BJ (cell line): Measurements from ENCODE around the gene MROH2B. TPM values are rescaled to one million over a fixed set of nuclear protein-coding genes. Genes with fewer than 3 reads are reported as not detected.

Source experiments
- CTCF ChIA-PET: fragments of 350-600 bp; formaldehyde crosslinking; extraction: SDS; loops from one replicate; lab custom pipeline; 2021; ENCODE audit warnings: antibody characterized with exemption, inconsistent platforms; lab: Yijun Ruan, JAX
- POLR2A ChIA-PET: fragments of 300-600 bp; sonication (Branson Sonifier 250); formaldehyde crosslinking; extraction: SDS; loops from one replicate; lab custom pipeline; 2021; ENCODE audit warnings: antibody characterized with exemption; lab: Charles Lee
- DNase-seq: peaks from one replicate; pipeline ENCODE4 v3.0.0-alpha.2; 2011; ENCODE audit warnings: low read depth
- H3K27me3 ChIP-seq: 2 replicates; pipeline ENCODE4 v1.6.0; 2011; ENCODE audit warnings: low read length; ENCODE audit not compliant: control insufficient read depth, insufficient read depth
- H3K36me3 ChIP-seq: 2 replicates; pipeline ENCODE4 v1.5.1; 2011; ENCODE audit warnings: low read length; ENCODE audit not compliant: control insufficient read depth, insufficient read depth
- H3K4me3 ChIP-seq: 2 replicates; pipeline ENCODE4 v1.5.1; 2011; ENCODE audit warnings: low read depth, mild to moderate bottlenecking, control low read depth, low read length
- polyA plus RNA-seq: library from polyadenylated mRNA; depleted of rRNA; stranded (reverse); fragments of >200 nt; gene quantifications from 2 replicates; pipeline ENCODE4 v1.2.3, GENCODE V29; 2011
- TF ChIP-seq, protein P1 (sequence below): IDR thresholded peaks from 2 replicates; pipeline ENCODE4 v1.5.1; 2011; ENCODE audit warnings: low read depth, mild to moderate bottlenecking, control low read depth, inconsistent platforms, low read length, moderate library complexity; ENCODE audit not compliant: insufficient read depth

The MROH2B gene
- polyA plus RNA-seq, 1 experiment: not detected

DNA sequence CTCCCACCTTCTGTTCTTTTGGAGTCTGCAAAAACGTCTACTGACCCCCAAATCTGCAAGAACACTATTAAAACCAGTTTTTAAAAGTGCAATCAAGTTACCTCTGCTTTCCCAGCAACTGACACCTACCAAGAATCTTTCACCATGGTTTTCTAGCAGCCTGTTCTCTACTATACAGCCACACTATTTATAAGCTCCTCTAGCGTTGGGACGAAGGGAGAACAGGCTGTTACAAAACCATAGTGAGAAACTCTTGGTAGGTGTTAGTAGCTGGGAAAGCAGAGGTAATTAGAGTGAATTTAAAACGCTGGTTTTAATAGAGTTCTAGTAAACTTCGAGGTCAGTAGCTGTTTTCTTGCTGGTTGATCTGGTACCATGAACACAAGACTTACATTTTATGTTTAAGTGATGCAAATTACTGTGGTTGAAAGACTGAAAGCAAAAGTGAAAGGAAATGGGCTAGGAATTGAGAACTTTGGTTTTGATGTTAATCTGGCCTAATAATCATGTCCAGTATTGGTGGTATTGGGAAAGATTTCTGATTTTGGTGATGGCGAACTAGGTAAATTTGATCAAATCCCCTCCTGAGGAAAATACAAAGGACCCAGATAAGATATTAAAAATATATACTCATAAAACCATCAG lies 5.3 kb downstream of the MROH2B start:
- ChIA-PET POLR2A (no interaction called here), CTCF (interaction anchor here (1.1 kb wide), 1 partner anchor 21 kb away, joined by 4 read pairs; no protein-coding TSS in a partner anchor)
- no peak overlapping the region for H3K4me3 ChIP-seq
- TF ChIP-seq, protein P1, sequence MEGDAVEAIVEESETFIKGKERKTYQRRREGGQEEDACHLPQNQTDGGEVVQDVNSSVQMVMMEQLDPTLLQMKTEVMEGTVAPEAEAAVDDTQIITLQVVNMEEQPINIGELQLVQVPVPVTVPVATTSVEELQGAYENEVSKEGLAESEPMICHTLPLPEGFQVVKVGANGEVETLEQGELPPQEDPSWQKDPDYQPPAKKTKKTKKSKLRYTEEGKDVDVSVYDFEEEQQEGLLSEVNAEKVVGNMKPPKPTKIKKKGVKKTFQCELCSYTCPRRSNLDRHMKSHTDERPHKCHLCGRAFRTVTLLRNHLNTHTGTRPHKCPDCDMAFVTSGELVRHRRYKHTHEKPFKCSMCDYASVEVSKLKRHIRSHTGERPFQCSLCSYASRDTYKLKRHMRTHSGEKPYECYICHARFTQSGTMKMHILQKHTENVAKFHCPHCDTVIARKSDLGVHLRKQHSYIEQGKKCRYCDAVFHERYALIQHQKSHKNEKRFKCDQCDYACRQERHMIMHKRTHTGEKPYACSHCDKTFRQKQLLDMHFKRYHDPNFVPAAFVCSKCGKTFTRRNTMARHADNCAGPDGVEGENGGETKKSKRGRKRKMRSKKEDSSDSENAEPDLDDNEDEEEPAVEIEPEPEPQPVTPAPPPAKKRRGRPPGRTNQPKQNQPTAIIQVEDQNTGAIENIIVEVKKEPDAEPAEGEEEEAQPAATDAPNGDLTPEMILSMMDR: no peak
- H3K36me3 ChIP-seq: no peaks in the 10 kb centered on the region
- no peak for DNase-seq
- no peaks in the 10 kb centered on the region for H3K27me3 ChIP-seq

DNA sequence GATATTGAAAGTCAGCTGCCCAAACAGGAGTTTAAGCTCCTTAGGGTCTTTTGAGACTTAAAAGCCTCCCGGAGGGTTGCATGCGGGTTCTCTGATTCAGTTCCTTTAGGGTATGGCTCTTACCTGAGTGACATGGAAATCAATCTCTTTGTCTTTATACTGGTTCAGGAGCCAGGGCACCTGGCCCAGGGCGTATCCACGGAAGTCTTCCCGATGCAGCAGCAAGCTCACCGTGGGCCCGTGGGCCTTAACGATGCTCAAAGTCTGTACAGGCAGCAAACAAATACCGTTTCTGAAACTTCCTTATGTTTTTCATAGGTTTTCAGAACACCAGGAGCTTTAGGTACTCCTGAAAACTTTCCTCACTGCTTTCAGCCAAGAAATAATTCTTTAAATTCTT lies 13.2 kb downstream of the MROH2B start:
- ChIA-PET CTCF (interaction anchor here (1.2 kb wide), 1 partner anchor 29 kb away, joined by 4 read pairs; no protein-coding TSS in a partner anchor), POLR2A (no interaction called here)
- TF ChIP-seq, protein P1: no peak
- Histone ChIP-seq H3K4me3 (no peak overlapping the region), H3K36me3 (no peaks in the 10 kb centered on the region), H3K27me3 (no peaks in the 10 kb centered on the region)
- no peak for DNase-seq

DNA sequence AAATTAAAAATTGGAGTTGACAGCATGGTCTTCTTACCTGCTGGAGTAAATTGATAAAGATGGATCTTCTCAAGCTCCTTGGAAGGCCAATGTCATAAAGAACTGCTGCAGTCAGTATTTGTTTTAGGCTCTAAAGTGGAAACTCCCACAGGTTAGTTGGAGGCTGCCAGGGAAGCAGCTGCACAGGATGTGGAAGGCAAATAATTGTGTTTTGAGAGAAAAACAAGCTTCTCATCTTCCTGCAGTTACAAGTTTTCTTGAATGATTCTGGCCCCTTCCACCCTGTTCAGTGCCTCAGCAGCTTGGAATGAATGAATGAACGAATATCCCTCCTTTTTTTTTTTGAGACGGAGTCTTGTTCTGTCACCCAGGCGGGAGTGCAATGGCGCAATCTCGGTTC lies 13.9 kb downstream of the MROH2B start:
- TF ChIP-seq, protein P1: no peak
- ChIA-PET POLR2A (no interaction called here), CTCF (interaction anchor here (1.2 kb wide), 1 partner anchor 30 kb away, joined by 4 read pairs; no protein-coding TSS in a partner anchor)
- Histone ChIP-seq H3K4me3 (no peak overlapping the region), H3K27me3 (no peaks in the 10 kb centered on the region), H3K36me3 (no peaks in the 10 kb centered on the region)
- DNase-seq: no peak

DNA sequence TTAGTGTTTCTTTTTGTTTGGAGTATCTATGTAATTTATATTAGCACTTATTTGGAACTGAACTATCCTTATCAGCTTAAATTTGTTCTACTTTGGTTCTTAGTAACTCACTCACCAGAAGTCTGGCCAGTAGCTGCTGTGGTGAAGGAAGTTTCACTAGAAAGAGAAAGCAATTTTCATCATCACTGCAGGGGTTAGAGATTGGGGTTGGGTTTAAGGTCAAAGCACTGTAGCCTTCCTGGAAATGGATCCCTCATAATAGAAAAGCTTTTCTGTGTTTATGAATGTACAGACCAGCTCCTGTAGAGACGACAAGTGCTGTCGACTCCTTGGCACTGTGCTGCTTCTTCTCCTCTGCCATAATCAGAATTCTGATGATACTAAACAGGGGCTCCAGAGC lies 22.2 kb downstream of the MROH2B start:
- ChIA-PET CTCF (no interaction called here), POLR2A (no interaction called here)
- Histone ChIP-seq H3K27me3 (no peaks in the 10 kb centered on the region), H3K4me3 (no peak overlapping the region), H3K36me3 (no peaks in the 10 kb centered on the region)
- TF ChIP-seq, protein P1: no peak
- DNase-seq: no peak

DNA sequence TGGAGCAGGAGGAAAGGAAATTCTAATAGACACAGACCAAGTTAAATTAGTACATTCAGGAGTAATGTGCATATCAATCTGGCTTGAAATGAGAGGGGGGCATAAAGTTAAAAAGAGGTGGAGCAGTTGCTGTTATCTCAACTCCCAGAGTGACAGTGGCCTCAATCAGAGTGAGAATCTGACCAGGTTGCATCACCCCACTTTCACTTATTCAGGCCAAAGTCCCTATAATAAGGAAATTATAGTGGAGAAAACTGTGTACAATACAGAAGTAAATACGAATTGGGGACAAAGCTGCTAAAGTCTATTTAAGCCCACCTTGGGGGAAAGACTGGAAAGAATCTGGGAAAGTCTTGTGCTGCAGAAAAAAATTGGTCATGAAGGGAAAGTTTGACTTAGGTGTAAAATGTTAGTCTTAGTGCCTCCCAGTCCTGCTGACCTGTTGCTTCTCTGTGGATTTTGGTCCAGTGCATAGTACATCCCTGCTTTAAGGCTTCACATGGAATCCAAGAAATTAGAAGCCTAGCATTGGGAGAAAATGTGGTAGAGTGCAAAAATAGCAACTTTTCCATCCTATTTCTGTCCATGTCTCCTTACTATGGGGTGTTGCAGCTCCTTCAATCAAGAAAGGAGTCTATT lies 27.9 kb downstream of the MROH2B start:
- DNase-seq: no peak
- H3K4me3 ChIP-seq: no peak overlapping the region
- no peaks in the 10 kb centered on the region for H3K27me3 ChIP-seq
- H3K36me3 ChIP-seq: no peaks in the 10 kb centered on the region
- TF ChIP-seq, protein P1: no peak
- POLR2A ChIA-PET: no interaction called here
- CTCF ChIA-PET: no interaction called here
